Activated CD8-positive, alpha-beta memory T cell treated with anti-CD3 and anti-CD28 coated beads, Interleukin-2, amount 10 ng/mL, durations not matched to agents 7 days and 5 days (primary cell): ENCODE results near the gene PIK3CD. TPM values are rescaled to one million over a fixed set of nuclear protein-coding genes. Genes with fewer than 3 reads are reported as not detected.
"Not testable (repeated sequence)": the region's sequence is repeated elsewhere in the genome, so short reads cannot be mapped to it uniquely, and the experiment has no call there.

Experiments
- ATAC-seq: fragments of 150-1000 bp; cut with Tn5 transposase; one replicate; pipeline ENCODE4 v1.10.0; 2021; ENCODE audit warnings: moderate library complexity
- CTCF ChIA-PET: fragments of 350-600 bp; sonication (Branson Sonifier 250); formaldehyde crosslinking; loops from one replicate; lab custom pipeline; 2021; ENCODE audit warnings: antibody characterized with exemption; lab: Charles Lee
- DNase-seq: peaks from one replicate; pipeline ENCODE4 v3.0.0-alpha.2; 2020
- H3K27ac Mint-ChIP-seq: one replicate; pipeline ENCODE4 v1.8.0; 2021; ENCODE audit warnings: mild to moderate bottlenecking, mixed read lengths
- H3K27me3 Mint-ChIP-seq: one replicate; pipeline ENCODE4 v1.8.0; 2021; ENCODE audit warnings: mixed read lengths
- H3K36me3 Mint-ChIP-seq: one replicate; pipeline ENCODE4 v1.8.0; 2021; ENCODE audit warnings: mild to moderate bottlenecking, mixed read lengths
- H3K4me1 Mint-ChIP-seq: one replicate; pipeline ENCODE4 v1.8.0; 2021; ENCODE audit warnings: mixed read lengths
- H3K4me3 Mint-ChIP-seq: one replicate; pipeline ENCODE4 v1.8.0; 2021; ENCODE audit warnings: mild to moderate bottlenecking, moderate library complexity, mixed read lengths
- H3K9me3 Mint-ChIP-seq: one replicate; pipeline ENCODE4 v1.8.0; 2022; ENCODE audit warnings: low read depth, mixed read lengths
- total RNA-seq, 2 experiments: library from RNA; stranded (reverse); gene quantifications; one replicate each; pipeline ENCODE4 v1.2.3, GENCODE V29; 2021

Gene PIK3CD
- total RNA-seq, 2 experiments from 2014 or later = 256 to 261 TPM

GRCh38 chr1:9706178-9706577 lies 54.6 kb downstream of the PIK3CD start:
- CTCF ChIA-PET = interaction anchor here (1.2 kb wide), 1 partner anchor 9 kb away, joined by 5 read pairs; no protein-coding TSS in a partner anchor
- H3K27me3 Mint-ChIP-seq = no peaks in the 10 kb centered on the region
- DNase-seq (no peak), ATAC-seq (no peak)
- H3K27ac Mint-ChIP-seq = peak overlapping the region; percentile 70
- H3K9me3 Mint-ChIP-seq = peaks cover 5% of the 10 kb centered on the region
- H3K4me1 Mint-ChIP-seq = peaks cover 65% of the 10 kb centered on the region
- peaks cover 64% of the 10 kb centered on the region for H3K36me3 Mint-ChIP-seq
- H3K4me3 Mint-ChIP-seq = no peak overlapping the region

- Mint-ChIP-seq H3K27ac (peak overlapping the region; percentile 35), H3K9me3 (no peaks in the 10 kb centered on the region), H3K4me3 (no peak overlapping the region), H3K27me3 (no peaks in the 10 kb centered on the region), H3K4me1 (peaks cover 66% of the 10 kb centered on the region), H3K36me3 (peaks cover 56% of the 10 kb centered on the region)
- ATAC-seq = no peak
- DNase-seq = no peak
- CTCF ChIA-PET = interaction anchor here (0.5 kb wide), 1 partner anchor 316 kb away, joined by 3 read pairs; no protein-coding TSS in a partner anchor
Observed at GRCh38 chr1:9710037-9710436, 58.5 kb downstream of the PIK3CD start.

- ATAC-seq = no peak
- Mint-ChIP-seq H3K9me3 (no peaks in the 10 kb centered on the region), H3K36me3 (peaks cover 59% of the 10 kb centered on the region), H3K27me3 (no peaks in the 10 kb centered on the region), H3K4me1 (peaks cover 65% of the 10 kb centered on the region), H3K4me3 (no peak overlapping the region), H3K27ac (peak overlapping the region; percentile 57)
- no peak for DNase-seq
- CTCF ChIA-PET = interaction anchor here (0.6 to 1.2 kb wide), 3 partner anchors 8 to 296 kb away, joined by 3 to 4 read pairs (median 3); no protein-coding TSS in a partner anchor
Observed at GRCh38 chr1:9711466-9712020, 60.0 kb downstream of the PIK3CD start.

- Mint-ChIP-seq H3K36me3 (peaks cover 65% of the 10 kb centered on the region), H3K27ac (peak overlapping the region; percentile 60), H3K4me1 (peaks cover 67% of the 10 kb centered on the region)
- not testable (repeated sequence) for H3K27me3 Mint-ChIP-seq, H3K4me3 Mint-ChIP-seq, DNase-seq, H3K9me3 Mint-ChIP-seq, ATAC-seq
- CTCF ChIA-PET = interaction anchor here (1.5 to 4.1 kb wide), 2 partner anchors 10 to 84 kb away, joined by 4 to 25 read pairs; no protein-coding TSS in a partner anchor
Observed at GRCh38 chr1:9712767-9713166, 61.2 kb downstream of the PIK3CD start.

- Mint-ChIP-seq H3K9me3 (no peaks in the 10 kb centered on the region), H3K27me3 (peaks cover 2% of the 10 kb centered on the region), H3K4me1 (peaks cover 76% of the 10 kb centered on the region), H3K27ac (peak overlapping the region; percentile 96), H3K36me3 (peaks cover 71% of the 10 kb centered on the region), H3K4me3 (peak overlapping the region; percentile 47)
- DNase-seq = no peak
- CTCF ChIA-PET = interaction anchor here (1.2 to 7.9 kb wide), 6 partner anchors 8 to 87 kb away, joined by 4 to 150 read pairs (median 6); no protein-coding TSS in a partner anchor
- no peak for ATAC-seq
Observed at GRCh38 chr1:9714257-9714718, 62.8 kb downstream of the PIK3CD start.

- ATAC-seq (peak; percentile 44), DNase-seq (peak; percentile 88)
- H3K27me3 Mint-ChIP-seq = peaks cover 2% of the 10 kb centered on the region
- H3K9me3 Mint-ChIP-seq = no peaks in the 10 kb centered on the region
- peak overlapping the region; percentile 87 for H3K4me3 Mint-ChIP-seq
- peaks cover 81% of the 10 kb centered on the region for H3K4me1 Mint-ChIP-seq
- CTCF ChIA-PET = interaction anchor here (0.7 to 7.9 kb wide), 9 partner anchors 9 to 153 kb away, joined by 3 to 150 read pairs (median 5); partner anchors contain the start of gene PIK3CD
- peaks cover 76% of the 10 kb centered on the region for H3K36me3 Mint-ChIP-seq
- H3K27ac Mint-ChIP-seq = peak overlapping the region; percentile 96
Observed at GRCh38 chr1:9715536-9716226, 64.2 kb downstream of the PIK3CD start.

- Mint-ChIP-seq H3K4me3 (peak overlapping the region; percentile 87), H3K4me1 (peaks cover 81% of the 10 kb centered on the region), H3K36me3 (peaks cover 75% of the 10 kb centered on the region), H3K9me3 (no peaks in the 10 kb centered on the region), H3K27me3 (peaks cover 2% of the 10 kb centered on the region), H3K27ac (peak overlapping the region; percentile 96)
- ATAC-seq (peak; percentile 5), DNase-seq (no peak)
- CTCF ChIA-PET = interaction anchor here (0.6 to 7.9 kb wide), 15 partner anchors 9 to 152 kb away, joined by 3 to 150 read pairs (median 5); partner anchors contain the start of gene PIK3CD
Observed at GRCh38 chr1:9716404-9717192, 65.1 kb downstream of the PIK3CD start.

- H3K27me3 Mint-ChIP-seq = peaks cover 2% of the 10 kb centered on the region
- H3K4me1 Mint-ChIP-seq = peaks cover 78% of the 10 kb centered on the region
- H3K9me3 Mint-ChIP-seq = no peaks in the 10 kb centered on the region
- peak; percentile 98 for DNase-seq
- peak; percentile 70 for ATAC-seq
- H3K36me3 Mint-ChIP-seq = peaks cover 78% of the 10 kb centered on the region
- CTCF ChIA-PET = interaction anchor here (0.6 to 7.9 kb wide), 12 partner anchors 8 to 151 kb away, joined by 3 to 150 read pairs (median 5); partner anchors contain the start of gene PIK3CD
- H3K27ac Mint-ChIP-seq = peak overlapping the region; percentile 96
- H3K4me3 Mint-ChIP-seq = peak overlapping the region; percentile 87
Observed at GRCh38 chr1:9717193-9718005, 65.9 kb downstream of the PIK3CD start.

GRCh38 chr1:9718006-9718680 lies 66.6 kb downstream of the PIK3CD start:
- no peaks in the 10 kb centered on the region for H3K9me3 Mint-ChIP-seq
- H3K4me3 Mint-ChIP-seq = peak overlapping the region; percentile 87
- H3K27me3 Mint-ChIP-seq = peaks cover 2% of the 10 kb centered on the region
- peaks cover 75% of the 10 kb centered on the region for H3K4me1 Mint-ChIP-seq
- DNase-seq (no peak), ATAC-seq (no peak)
- peak overlapping the region; percentile 96 for H3K27ac Mint-ChIP-seq
- H3K36me3 Mint-ChIP-seq = peaks cover 79% of the 10 kb centered on the region
- CTCF ChIA-PET = interaction anchor here (1.0 to 7.9 kb wide), 9 partner anchors 7 to 89 kb away, joined by 3 to 150 read pairs (median 6); partner anchors contain the start of gene PIK3CD

GRCh38 chr1:9719978-9720722 lies 68.6 kb downstream of the PIK3CD start:
- Mint-ChIP-seq H3K27ac (peak overlapping the region; percentile 96), H3K9me3 (no peaks in the 10 kb centered on the region), H3K36me3 (peaks cover 87% of the 10 kb centered on the region), H3K4me1 (peaks cover 74% of the 10 kb centered on the region), H3K27me3 (peaks cover 2% of the 10 kb centered on the region), H3K4me3 (no peak overlapping the region)
- CTCF ChIA-PET = interaction anchor here (0.9 to 7.9 kb wide), 12 partner anchors 8 to 148 kb away, joined by 3 to 150 read pairs (median 6); partner anchors contain the start of gene PIK3CD
- no peak for DNase-seq
- no peak for ATAC-seq
